Lower leg skin (tissue), 4 donors: Measurements from ENCODE around the gene SLIT3. TPM values are rescaled to one million over a fixed set of nuclear protein-coding genes. Genes with fewer than 3 reads are reported as not detected.

Experiments
- DNase-seq, 2 donors: peaks; one replicate each; pipeline ENCODE4 v3.0.0-alpha.2; 2019; ENCODE audit warnings: low spot score in 2 of 2
- H3K4me3 ChIP-seq: fragments of 200-600 bp; sonication (generic); 2 replicates; pipeline ENCODE4 v1.5.1; 2017; ENCODE audit warnings: mild to moderate bottlenecking, low read depth; ENCODE audit not compliant: poor library complexity, severe bottlenecking
- CTCF ChIP-seq, 3 donors: fragments of 450-650 bp; IDR thresholded peaks; one replicate each; pipeline ENCODE4 v1.5.1; 2016; ENCODE audit warnings: antibody characterized with exemption in 3 of 3, mild to moderate bottlenecking in 3 of 3, moderate library complexity in 2 of 3
- POLR2A ChIP-seq, 2 donors: fragments of 450-650 bp; IDR thresholded peaks; one replicate each; pipeline ENCODE4 v1.6.1; 2016 to 2017; ENCODE audit warnings: antibody characterized with exemption in 2 of 2, mild to moderate bottlenecking in 1 of 2, moderate library complexity in 1 of 2
- WGBS, 2 donors: methylation state at CpG; one replicate each; pipeline ENCODE4 v1.1.5; 2018; 5-methylcytosine and 5-hydroxymethylcytosine counted together
- intact Hi-C: fragments of 100-400 bp; cut with DNase I; formaldehyde crosslinking; loops from one replicate; pipeline ENCODE4 v1.15.0; 2023; ENCODE audit warnings: low total_unique reads
- total RNA-seq, 4 donors: library from RNA; depleted of rRNA; stranded (reverse); fragments of >200 nt; gene quantifications; one replicate each; pipeline ENCODE4 v1.1.0, GENCODE V29; 2016

The SLIT3 gene
- total RNA-seq, 4 donors from 2014 or later: 12.4 to 66.0 (median 22.8) TPM

GRCh38 chr5:169095976-169096375 is 205.0 kb downstream of the SLIT3 start:
- no peak for DNase-seq
- no peak overlapping the region for H3K4me3 ChIP-seq
- TF ChIP-seq POLR2A (IDR thresholded peaks at IDR 0.05) (no peak), CTCF (IDR thresholded peaks at IDR 0.05) (no peak)
- intact Hi-C loops: no loop called here
- WGBS, 2 donors: 52 to 62% methylated on average over 1 of the region's 1 CpG

DNA sequence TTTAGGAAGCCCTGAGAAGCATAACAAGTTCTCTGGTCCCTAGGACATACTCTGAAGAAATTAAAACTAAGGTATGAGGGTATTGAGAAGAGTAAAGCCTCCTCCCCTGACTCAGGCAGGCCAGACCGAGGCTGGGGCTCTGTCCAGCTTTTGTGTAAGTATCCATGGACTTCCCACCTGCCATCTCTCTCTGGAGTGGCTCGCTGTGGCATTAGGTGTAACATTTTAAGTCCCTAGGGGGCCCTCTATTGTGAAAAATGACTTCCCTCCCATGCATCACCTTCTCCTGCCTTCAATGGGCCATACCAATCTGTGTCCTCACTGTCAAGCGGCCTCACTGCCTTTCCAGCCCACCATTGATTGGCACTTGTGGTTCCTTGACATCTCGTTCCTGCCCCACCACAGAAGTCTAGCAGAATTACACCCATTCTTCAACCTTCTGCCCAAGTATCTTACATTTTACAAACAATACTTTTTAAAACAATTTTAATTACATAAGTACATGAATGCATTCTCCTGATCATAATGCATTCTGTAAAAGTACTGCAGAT is 205.5 kb downstream of the SLIT3 start:
- TF ChIP-seq POLR2A (IDR thresholded peaks at IDR 0.05) (no peak), CTCF (IDR thresholded peaks at IDR 0.05) (no peak)
- no peak overlapping the region for H3K4me3 ChIP-seq
- intact Hi-C loops: no loop called here
- 86 to 87% methylated on average over 4 of the region's 4 CpGs for WGBS, 2 donors
- peak in 1 of 2 donors; percentile 69 for DNase-seq

GRCh38 chr5:169094586-169095409 is 206.1 kb downstream of the SLIT3 start:
- TF ChIP-seq POLR2A (IDR thresholded peaks at IDR 0.05): no peak
- intact Hi-C loops: no loop called here
- peak; percentile 71 to 92 for DNase-seq
- no peak overlapping the region for H3K4me3 ChIP-seq
- WGBS, 2 donors: 56 to 59% methylated on average over 7 of the region's 7 CpGs

DNA sequence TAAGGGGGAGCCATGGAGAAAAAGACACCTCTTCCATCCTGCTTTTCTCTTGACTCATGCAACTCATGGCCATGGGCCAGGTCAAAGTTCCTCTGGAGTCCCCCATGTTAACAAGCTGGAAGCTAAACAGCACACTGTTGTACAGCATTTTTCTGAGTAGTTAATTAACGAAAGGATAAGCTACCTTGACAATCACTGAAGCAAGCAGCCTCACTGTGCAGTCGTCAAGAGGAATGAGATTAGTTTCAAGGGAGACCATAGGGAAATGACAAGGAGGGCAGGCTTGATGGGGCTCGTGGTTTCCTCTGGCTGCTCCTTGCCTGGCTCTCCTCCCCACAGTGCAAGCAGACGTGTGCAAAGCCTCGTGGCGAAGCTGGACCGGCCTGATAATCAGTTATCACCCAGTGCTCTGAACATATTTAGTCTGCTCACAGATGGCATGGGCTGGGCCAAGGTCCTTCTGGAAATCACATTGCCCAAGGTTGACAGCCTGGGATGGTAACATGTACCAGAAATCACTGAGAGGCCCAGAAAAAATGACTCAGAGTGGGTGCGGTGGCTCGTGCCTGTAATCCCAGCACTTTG is 209.5 kb downstream of the SLIT3 start:
- no peak for TF ChIP-seq CTCF (IDR thresholded peaks at IDR 0.05)
- no peak for TF ChIP-seq POLR2A (IDR thresholded peaks at IDR 0.05)
- intact Hi-C loops: no loop called here
- no peak overlapping the region for H3K4me3 ChIP-seq
- WGBS, 2 donors: 90% methylated on average over 9 of the region's 9 CpGs
- DNase-seq: peak in 1 of 2 donors; percentile 79

DNA sequence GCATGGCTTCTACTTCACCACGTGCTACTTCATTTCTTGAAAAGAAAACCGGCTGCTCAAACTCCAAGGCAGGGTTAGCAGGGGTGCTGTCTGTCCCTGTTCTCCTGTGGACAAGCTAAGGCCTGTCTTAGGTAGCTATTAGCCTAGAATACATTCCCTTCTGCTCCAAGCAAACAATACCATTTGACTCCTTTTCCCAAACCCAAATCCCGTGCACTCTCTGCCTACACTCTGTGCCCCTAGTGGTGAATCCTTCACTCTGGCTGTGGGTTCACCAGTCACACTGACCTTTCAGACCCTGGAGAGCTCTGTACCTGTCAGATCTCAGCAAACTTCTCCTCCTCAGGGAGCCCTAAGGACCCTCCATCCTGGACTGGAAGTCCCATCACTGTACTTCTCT is 211.6 kb downstream of the SLIT3 start:
- H3K4me3 ChIP-seq: no peak overlapping the region
- 48 to 64% methylated on average over 3 of the region's 3 CpGs for WGBS, 2 donors
- intact Hi-C loops: no loop called here
- TF ChIP-seq CTCF (IDR thresholded peaks at IDR 0.05): no peak
- no peak for TF ChIP-seq POLR2A (IDR thresholded peaks at IDR 0.05)
- DNase-seq: peak in 1 of 2 donors; percentile 36

- DNase-seq: peak in 1 of 2 donors; percentile 9
- TF ChIP-seq CTCF (IDR thresholded peaks at IDR 0.05): no peak
- TF ChIP-seq POLR2A (IDR thresholded peaks at IDR 0.05): no peak
These were observed 212.8 kb downstream of the SLIT3 start for GRCh38 chr5:169088028-169088725.

More at GRCh38 chr5:169088028-169088725, 212.8 kb downstream of the SLIT3 start:
- no peak overlapping the region for H3K4me3 ChIP-seq
- intact Hi-C loops: no loop called here
- 85 to 87% methylated on average over 11 of the region's 11 CpGs for WGBS, 2 donors
